A549 treated with AZD9567 at 1 μM for 4 hours (cell line): Measurements from ENCODE around the gene ERRFI1. TPM values are rescaled to one million over a fixed set of nuclear protein-coding genes. Genes with fewer than 3 reads are reported as not detected.

Experiments
- total RNA-seq: library from RNA; stranded (reverse); fragments of 200-300 nt; extraction: Qiagen RNA extraction; gene quantifications from 5 replicates; pipeline ENCODE4 v1.2.3, GENCODE V29; 2022; ENCODE audit not compliant: insufficient read depth

The ERRFI1 gene
- 158 to 215 TPM (median 196 TPM) in 5 replicates for total RNA-seq

DNA sequence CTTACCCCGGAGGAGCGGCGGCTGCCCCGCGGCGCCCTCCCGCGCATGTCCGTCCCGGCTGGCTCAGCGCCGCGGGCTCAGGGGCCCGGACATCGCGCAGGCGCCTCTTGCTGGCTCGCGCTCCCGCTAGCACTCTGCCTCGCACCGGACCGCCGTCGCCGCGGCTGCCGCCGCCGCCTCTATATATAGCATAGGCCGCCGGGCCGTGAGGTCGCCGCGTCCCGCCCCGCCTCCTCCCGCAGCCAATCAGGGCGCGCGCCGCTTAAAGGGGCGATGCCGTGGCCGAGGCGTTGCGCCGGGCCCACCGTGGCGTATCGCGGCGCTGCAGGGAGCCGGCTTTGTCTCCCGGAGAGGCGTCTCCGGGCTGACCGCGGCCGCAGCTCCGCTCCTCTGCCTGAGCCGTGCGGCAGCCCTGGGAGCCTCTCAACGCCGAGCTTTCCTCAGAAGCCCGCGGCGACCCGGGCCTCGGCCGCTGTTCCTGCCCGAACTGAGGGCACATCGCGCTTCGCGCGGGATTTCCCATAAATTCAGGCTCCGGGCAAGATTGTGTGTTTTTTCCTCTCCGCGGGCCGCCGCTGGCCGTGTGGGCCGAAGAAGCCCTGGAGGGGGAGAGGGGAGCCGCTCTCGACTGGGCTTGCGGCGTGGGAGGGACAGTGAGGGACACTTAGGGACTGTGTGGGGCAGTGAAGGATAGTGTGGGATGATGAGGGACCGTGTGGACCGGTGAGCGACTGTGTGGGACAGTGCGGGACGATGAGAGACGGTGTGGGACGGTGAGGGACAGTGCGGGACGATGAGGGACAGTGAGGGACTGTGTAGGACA lies at the start of gene ERRFI1:
Gene ERRFI1 (minus strand): TSS at position 157 of the 823 bp plus-strand sequence. CDS start 10,690 bp downstream, outside the sequence.

Other genes with a start within 250 kb of the ERRFI1 start
- gene PER3, start 242.0 kb downstream of the ERRFI1 start, total RNA-seq = 0.41 to 1.2 TPM (median 0.96 TPM) in 5 replicates
- gene UTS2, start 173.2 kb downstream of the ERRFI1 start, total RNA-seq = not detected in 5 replicates
- 2.0 to 6.0 TPM (median 2.5 TPM) in 5 replicates for gene TNFRSF9, start 85.5 kb downstream of the ERRFI1 start, total RNA-seq
- gene PARK7, start 64.6 kb downstream of the ERRFI1 start, total RNA-seq = 299 to 384 TPM (median 350 TPM) in 5 replicates